MM.1S (cell line): ENCODE data around the gene TMEM59L.

Experiments
- EZH2 ChIP-seq: fragments of 300-600 bp; sonication (generic); optimal IDR thresholded peaks from 2 replicates; pipeline ENCODE3; 2017; ENCODE audit warnings: low read depth, mild to moderate bottlenecking, antibody characterized with exemption, low read length, mixed read lengths
- EZH2phosphoT487 ChIP-seq: fragments of 300-600 bp; sonication (generic); IDR thresholded peaks from 2 replicates; pipeline ENCODE4 v1.6.1; 2018; ENCODE audit warnings: antibody characterized with exemption, low read length
- TF ChIP-seq, protein P1 (sequence below): fragments of 300-600 bp; sonication (generic); IDR thresholded peaks from 2 replicates; pipeline ENCODE4 v1.5.1; 2016; ENCODE audit warnings: antibody characterized with exemption, low read length, mixed read lengths

DNA sequence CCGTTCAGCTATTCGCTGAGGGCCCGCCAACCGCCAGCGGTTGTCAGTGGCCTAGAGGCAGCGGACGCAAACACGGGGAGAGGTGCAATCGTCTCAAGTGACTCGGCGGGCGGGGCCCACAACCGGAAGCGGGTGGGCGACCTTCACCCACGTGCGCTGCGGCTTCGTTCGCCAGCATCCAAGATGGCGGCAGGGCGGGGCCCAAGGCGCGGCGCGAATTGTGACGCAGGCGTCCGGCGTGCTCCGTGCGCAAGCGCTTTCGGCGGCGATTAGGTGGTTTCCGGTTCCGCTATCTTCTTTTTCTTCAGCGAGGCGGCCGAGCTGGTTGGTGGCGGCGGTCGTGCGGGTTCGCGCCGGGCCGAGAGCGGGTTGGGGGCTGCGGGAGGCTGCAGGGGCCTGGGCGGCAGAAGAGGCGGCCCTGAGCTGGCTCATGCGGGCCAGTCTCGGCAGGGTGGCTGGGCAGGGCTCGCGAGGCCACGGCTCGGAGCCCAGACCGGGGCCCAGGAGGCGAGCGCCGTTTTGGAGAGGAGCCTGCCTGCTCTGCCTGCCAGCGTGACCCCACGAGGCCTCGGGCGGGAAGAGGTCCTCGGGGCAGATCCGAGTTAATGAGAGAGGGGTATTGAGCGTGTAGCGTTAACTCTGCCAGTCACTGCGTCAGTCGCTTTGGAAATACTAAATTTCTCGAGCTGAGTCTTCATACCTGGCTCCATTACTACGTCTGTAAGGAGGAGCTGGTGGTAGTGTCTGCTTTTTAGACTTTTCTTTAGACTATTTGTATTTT lies 40.9 kb upstream of the TMEM59L start, which contains the start of gene UBA52:
- TF ChIP-seq, protein P1, sequence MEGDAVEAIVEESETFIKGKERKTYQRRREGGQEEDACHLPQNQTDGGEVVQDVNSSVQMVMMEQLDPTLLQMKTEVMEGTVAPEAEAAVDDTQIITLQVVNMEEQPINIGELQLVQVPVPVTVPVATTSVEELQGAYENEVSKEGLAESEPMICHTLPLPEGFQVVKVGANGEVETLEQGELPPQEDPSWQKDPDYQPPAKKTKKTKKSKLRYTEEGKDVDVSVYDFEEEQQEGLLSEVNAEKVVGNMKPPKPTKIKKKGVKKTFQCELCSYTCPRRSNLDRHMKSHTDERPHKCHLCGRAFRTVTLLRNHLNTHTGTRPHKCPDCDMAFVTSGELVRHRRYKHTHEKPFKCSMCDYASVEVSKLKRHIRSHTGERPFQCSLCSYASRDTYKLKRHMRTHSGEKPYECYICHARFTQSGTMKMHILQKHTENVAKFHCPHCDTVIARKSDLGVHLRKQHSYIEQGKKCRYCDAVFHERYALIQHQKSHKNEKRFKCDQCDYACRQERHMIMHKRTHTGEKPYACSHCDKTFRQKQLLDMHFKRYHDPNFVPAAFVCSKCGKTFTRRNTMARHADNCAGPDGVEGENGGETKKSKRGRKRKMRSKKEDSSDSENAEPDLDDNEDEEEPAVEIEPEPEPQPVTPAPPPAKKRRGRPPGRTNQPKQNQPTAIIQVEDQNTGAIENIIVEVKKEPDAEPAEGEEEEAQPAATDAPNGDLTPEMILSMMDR: no peak
- TF ChIP-seq EZH2 (no peak), EZH2phosphoT487 (no peak)
